K562 treated with DMSO at 1 percent for 4 hours (cell line): Measurements from ENCODE around the gene DRAM2. TPM values are rescaled to one million over a fixed set of nuclear protein-coding genes. Genes with fewer than 3 reads are reported as not detected.

ENCODE experiments used
- total RNA-seq: library from RNA; unstranded; fragments of 300-600 nt; gene quantifications from 2 replicates; pipeline ENCODE4 v1.2.3, GENCODE V29; 2022; ENCODE audit not compliant: insufficient read depth

Gene DRAM2
- total RNA-seq, result 72.8 and 78.0 TPM in 2 replicates

GRCh38 chr1:111139956-111140679, at the start of gene DRAM2, which contains the start of gene CEPT1:
DRAM2 (minus strand) TSS chr1:111140093; CDS start chr1:111131554, 8,539 bp downstream.
CEPT1 (plus strand) TSS chr1:111140223; CDS start chr1:111147715, 7,492 bp downstream.

Other genes with a start within 250 kb of the DRAM2 start
- 43.1 and 55.5 TPM in 2 replicates for gene LRIF1, start 176.2 kb downstream of the DRAM2 start, total RNA-seq
- gene CEPT1, start 130 bp upstream of the DRAM2 start, total RNA-seq, result 15.0 and 23.8 TPM in 2 replicates
- not detected in 2 replicates for gene DENND2D, start 60.6 kb upstream of the DRAM2 start, total RNA-seq
- gene CHI3L2, start 87.6 kb upstream of the DRAM2 start, total RNA-seq, result not detected in 2 replicates
- gene CHIA, start 150.8 kb upstream of the DRAM2 start, total RNA-seq, result not detected in 2 replicates